22Rv1 (cell line): Measurements from ENCODE around the gene EIF4G3.

ENCODE experiments used
- H3K27ac ChIP-seq: fragments of 450-650 bp; 2 replicates; pipeline ENCODE4 v1.5.1; 2017
- CTCF ChIP-seq: fragments of 450-650 bp; IDR thresholded peaks from 2 replicates; pipeline ENCODE4 v1.5.1; 2017; ENCODE audit warnings: mild to moderate bottlenecking
- ZFX ChIP-seq: fragments of 450-650 bp; IDR thresholded peaks from 2 replicates; pipeline ENCODE4 v1.6.1; 2017; ENCODE audit warnings: antibody characterized with exemption, borderline replicate concordance

The EIF4G3 gene

GRCh38 chr1:20980051-20980450 is 196.6 kb downstream of the EIF4G3 start:
- TF ChIP-seq ZFX (no peak), CTCF (no peak)

GRCh38 chr1:20978413-20978812 is 198.3 kb downstream of the EIF4G3 start:
- TF ChIP-seq CTCF (no peak), ZFX (no peak)
- H3K27ac ChIP-seq: no peak overlapping the region

More at GRCh38 chr1:20980051-20980450, 196.6 kb downstream of the EIF4G3 start:
- H3K27ac ChIP-seq: no peak overlapping the region

DNA sequence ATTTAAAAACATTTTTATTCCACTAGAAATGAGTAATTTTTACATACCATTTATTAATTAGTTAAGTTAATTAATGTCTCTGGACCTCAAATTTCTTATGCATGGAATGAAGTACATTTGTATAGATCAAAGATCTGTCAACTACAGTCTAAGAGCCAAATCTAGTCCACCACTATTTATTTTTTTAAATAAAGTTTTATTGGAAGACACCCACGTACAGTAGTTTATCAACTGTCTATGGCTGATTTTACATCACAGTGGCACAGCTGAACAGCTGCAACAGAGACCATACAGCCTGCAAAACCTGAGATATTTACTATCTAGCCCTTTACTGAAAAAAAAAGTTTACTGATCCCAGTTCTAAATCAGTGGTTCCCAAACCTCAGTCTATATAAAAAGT is 201.0 kb downstream of the EIF4G3 start:
- no peak overlapping the region for H3K27ac ChIP-seq
- no peak for TF ChIP-seq CTCF
- no peak for TF ChIP-seq ZFX

DNA sequence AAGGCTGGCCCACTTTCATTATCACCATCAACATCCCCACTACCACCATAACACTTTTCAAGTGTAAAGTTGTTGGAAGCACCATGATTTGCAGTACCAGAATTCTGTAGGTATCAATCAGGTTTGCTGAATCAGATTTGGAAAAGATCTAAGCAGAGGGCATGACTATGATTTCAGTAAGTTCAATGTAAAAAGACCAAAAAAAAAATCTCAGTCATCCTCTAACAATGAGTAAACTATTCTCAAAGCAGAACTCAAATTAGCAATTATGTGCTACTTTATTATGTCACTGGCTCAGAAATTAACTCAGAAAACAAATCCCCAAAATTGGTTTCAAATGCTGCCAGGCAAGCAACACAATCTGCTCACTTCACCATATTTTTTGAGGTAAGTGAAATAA is 201.7 kb downstream of the EIF4G3 start:
- TF ChIP-seq ZFX (no peak), CTCF (no peak)
- H3K27ac ChIP-seq: no peak overlapping the region

DNA sequence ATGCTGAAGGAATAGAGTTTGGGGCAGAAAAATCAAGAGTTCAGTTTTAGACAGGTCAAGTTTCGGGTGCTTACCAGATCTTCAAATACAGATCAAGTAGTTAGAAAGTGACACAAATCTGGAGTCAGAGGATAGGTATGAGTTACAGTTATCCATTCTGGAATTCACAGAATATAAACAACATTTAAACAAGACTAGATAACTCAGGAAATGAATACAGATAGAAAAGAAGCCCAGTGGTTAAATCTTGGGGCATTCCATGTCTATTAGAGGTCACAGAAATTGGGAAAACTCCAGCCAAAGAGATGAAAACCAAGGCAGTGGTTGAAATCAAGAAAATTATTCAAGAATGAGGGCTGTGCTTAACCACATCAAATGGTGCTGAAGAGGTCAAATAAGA is 202.6 kb downstream of the EIF4G3 start:
- no peak overlapping the region for H3K27ac ChIP-seq
- TF ChIP-seq CTCF: no peak
- TF ChIP-seq ZFX: no peak

- TF ChIP-seq ZFX (no peak), CTCF (no peak)
- no peak overlapping the region for H3K27ac ChIP-seq
Measured at GRCh38 chr1:20972855-20973254, 203.8 kb downstream of the EIF4G3 start.

DNA sequence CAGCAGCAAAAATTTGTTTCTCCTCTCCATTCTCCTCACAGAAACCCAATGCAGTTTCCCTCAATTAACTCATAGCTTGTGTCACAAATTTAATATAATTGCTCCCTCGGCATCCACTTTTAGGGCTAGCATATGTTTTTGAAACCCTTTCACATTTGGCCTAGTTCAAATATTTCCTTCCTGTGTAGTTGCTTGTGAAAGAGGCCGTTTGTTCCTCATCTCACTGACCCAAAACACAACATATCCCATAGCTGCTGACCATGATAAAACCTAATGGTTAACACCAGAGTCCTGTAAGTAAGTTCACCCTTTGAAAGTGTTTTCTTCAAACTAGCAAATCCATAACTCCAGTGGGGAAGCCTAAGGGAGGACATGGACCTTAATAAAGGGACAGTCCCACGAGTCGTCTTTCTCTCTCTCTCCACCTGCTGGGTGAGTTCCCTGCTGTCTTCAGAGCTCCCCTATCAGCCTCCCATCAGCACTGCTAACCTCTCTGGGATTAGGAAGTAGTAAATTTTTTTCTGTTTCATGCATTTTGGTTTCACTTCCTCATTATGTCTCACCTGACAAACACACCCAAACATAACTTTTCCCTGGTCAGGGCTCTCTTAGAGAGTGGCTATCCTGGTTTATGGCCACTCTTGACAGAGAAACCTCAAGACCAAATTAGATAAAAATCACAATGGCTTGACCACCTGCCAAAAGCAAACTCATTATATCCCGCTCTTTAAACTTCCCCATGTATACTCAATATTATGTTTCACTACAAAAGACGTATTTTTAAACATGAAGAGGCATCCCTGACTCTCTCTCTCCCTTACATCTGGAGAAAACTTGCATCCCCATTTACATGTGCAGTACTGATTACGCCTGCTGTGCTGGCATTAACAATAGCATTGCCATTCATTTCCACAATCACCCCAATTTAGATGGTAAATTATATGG is 211.9 kb downstream of the EIF4G3 start:
- no peak for TF ChIP-seq ZFX
- no peak for TF ChIP-seq CTCF
- H3K27ac ChIP-seq: no peak overlapping the region
